K562 (cell line): Measurements from ENCODE around the gene CDC5L. TPM values are rescaled to one million over a fixed set of nuclear protein-coding genes. Genes with fewer than 3 reads are reported as not detected.

Experiments
- ADNP ChIP-seq: fragments of 200-800 bp; sonication (Bioruptor generic); IDR thresholded peaks from 2 replicates; pipeline ENCODE4 v1.6.1; 2016; ENCODE audit warnings: missing genetic modification characterization, missing compliant biosample characterization
- ARID1B ChIP-seq: fragments of 450-650 bp; IDR thresholded peaks from 2 replicates; pipeline ENCODE4 v1.6.1; 2016; ENCODE audit warnings: antibody characterized with exemption, mild to moderate bottlenecking, inconsistent platforms
- ARID2 ChIP-seq: fragments of 450-650 bp; IDR thresholded peaks from 2 replicates; pipeline ENCODE4 v1.6.1; 2017; ENCODE audit warnings: antibody characterized with exemption, mild to moderate bottlenecking
- ATF1 ChIP-seq, 2 experiments: fragments of 450-650 bp in 1 of 2; IDR thresholded peaks; 2 replicates each; pipeline ENCODE4 v1.6.1; 2016; ENCODE audit warnings: missing compliant biosample characterization in 1 of 2, missing genetic modification characterization in 1 of 2
- CBFA2T2 ChIP-seq: fragments of 450-650 bp; conservative IDR thresholded peaks from 2 replicates; pipeline ENCODE4 v1.6.1; 2017; ENCODE audit warnings: mild to moderate bottlenecking
- CBFA2T3 ChIP-seq: fragments of 450-650 bp; IDR thresholded peaks from 2 replicates; pipeline ENCODE4 v1.6.1; 2017
- CHD4 ChIP-seq: fragments of 200-600 bp; sonication (generic); IDR thresholded peaks from 3 replicates; pipeline ENCODE4 v1.6.1; 2012; ENCODE audit warnings: low read depth, mild to moderate bottlenecking, mixed read lengths, low read length, inconsistent platforms; ENCODE audit not compliant: insufficient read depth, insufficient replicate concordance, poor library complexity, severe bottlenecking
- COPS2 ChIP-seq: fragments of 450-650 bp; conservative IDR thresholded peaks from 2 replicates; pipeline ENCODE4 v1.6.1; 2016; ENCODE audit warnings: mild to moderate bottlenecking, moderate library complexity
- CREB3L1 ChIP-seq: fragments of 450-650 bp; IDR thresholded peaks from 2 replicates; pipeline ENCODE4 v1.6.1; 2014; ENCODE audit warnings: low read depth, mild to moderate bottlenecking, moderate library complexity, borderline replicate concordance
- HES1 ChIP-seq: fragments of 450-650 bp; IDR thresholded peaks from 2 replicates; pipeline ENCODE4 v1.6.1; 2016; ENCODE audit warnings: low read depth, mild to moderate bottlenecking, moderate library complexity
- KLF16 ChIP-seq: IDR thresholded peaks from 2 replicates; pipeline ENCODE4 v1.6.1; 2016; ENCODE audit warnings: antibody characterized with exemption
- MEIS2 ChIP-seq: fragments of 450-650 bp; IDR thresholded peaks from 2 replicates; pipeline ENCODE4 v1.6.1; 2014; ENCODE audit warnings: mild to moderate bottlenecking; ENCODE audit not compliant: partially characterized antibody
- NR1H2 ChIP-seq: sonication (generic); formaldehyde crosslinking; IDR thresholded peaks from 2 replicates; pipeline ENCODE4 v1.4.0; 2020; ENCODE audit warnings: mild to moderate bottlenecking, missing genetic modification reagents
- NR2F6 ChIP-seq: fragments of 450-650 bp; formaldehyde crosslinking; IDR thresholded peaks from 2 replicates; pipeline ENCODE4 v1.4.0; 2020; ENCODE audit warnings: mild to moderate bottlenecking
- NUFIP1 ChIP-seq: fragments of 450-650 bp; IDR thresholded peaks from 2 replicates; pipeline ENCODE4 v1.6.1; 2018; ENCODE audit not compliant: partially characterized antibody
- POLR2H ChIP-seq: IDR thresholded peaks from 2 replicates; pipeline ENCODE4 v1.6.1; 2016; ENCODE audit warnings: missing genetic modification characterization, low read depth, mild to moderate bottlenecking, control low read depth, missing compliant biosample characterization, moderate library complexity
- TCF3 ChIP-seq: sonication (generic); formaldehyde crosslinking; IDR thresholded peaks from 2 replicates; pipeline ENCODE4 v1.4.0; 2020; ENCODE audit warnings: mild to moderate bottlenecking, missing genetic modification reagents
- TCFL5 ChIP-seq: fragments of 250-450 bp; sonication (Bioruptor Pico); conservative IDR thresholded peaks from 2 replicates; pipeline ENCODE4 v1.6.1; 2021; ENCODE audit warnings: mild to moderate bottlenecking, moderate library complexity, matching md5 sums
- TRIM24 ChIP-seq, 2 experiments: fragments of 450-650 bp; IDR thresholded peaks; 2 replicates each; pipeline ENCODE4 v1.6.1; 2016
- USF1 ChIP-seq: sonication (generic); formaldehyde crosslinking; IDR thresholded peaks from 2 replicates; pipeline ENCODE4 v1.9.0; 2022; ENCODE audit warnings: mild to moderate bottlenecking, missing genetic modification reagents
- WHSC1 ChIP-seq: IDR thresholded peaks from one replicate; pipeline ENCODE4 v1.6.1; 2012; ENCODE audit warnings: low read length, control low read depth, inconsistent platforms
- YBX1 ChIP-seq: fragments of 450-650 bp; IDR thresholded peaks from 2 replicates; pipeline ENCODE4 v1.7.1; 2016; ENCODE audit warnings: mild to moderate bottlenecking
- ZNF347 ChIP-seq: fragments of 450-650 bp; formaldehyde crosslinking; IDR thresholded peaks from 2 replicates; pipeline ENCODE4 v1.4.0; 2020; ENCODE audit warnings: low read depth, mild to moderate bottlenecking, moderate library complexity
- ZNF408 ChIP-seq: fragments of 250-450 bp; sonication (Bioruptor Pico); IDR thresholded peaks from 2 replicates; pipeline ENCODE4 v1.4.0; 2020; ENCODE audit warnings: low read depth, mild to moderate bottlenecking, moderate library complexity
- polyA plus RNA-seq, 8 experiments: library from polyadenylated mRNA; depleted of rRNA in 4 of 8; stranded (reverse) in 5 of 8; unstranded in 3 of 8; fragments of >200 nt; fragmentation: Nextera tagmentation in 2 of 8; fragmentation: Illumina TruSeq in 1 of 8; extraction: Ambion mirVana in 2 of 8; extraction: Trizol in 1 of 8; gene quantifications; 2 replicates each; pipeline versions ENCODE4 v1.2.1 to v1.2.3, GENCODE V29; 2011 to 2014; ENCODE audit warnings: inconsistent platforms in 1 of 8, missing spikeins in 1 of 8
- total RNA-seq, 7 experiments: library from RNA; depleted of rRNA in 6 of 7; stranded (reverse); fragments of >200 nt in 6 of 7; fragmentation: Illumina TruSeq in 2 of 7; extraction: Trizol in 2 of 7; gene quantifications; 2 replicates each; pipeline versions ENCODE4 v1.2.1 to v1.2.3, GENCODE V29; 2011 to 2021; ENCODE audit warnings: low replicate concordance in 1 of 7
- TF ChIP-seq, protein P1 (sequence below): fragments of 200-800 bp; sonication (Bioruptor generic); IDR thresholded peaks from 2 replicates; pipeline ENCODE4 v1.6.1; 2017; ENCODE audit warnings: missing genetic modification characterization, missing compliant biosample characterization
- TF ChIP-seq, protein P2 (sequence below): fragments of 250-450 bp; sonication (Bioruptor Pico); IDR thresholded peaks from 2 replicates; pipeline ENCODE4 v1.5.1; 2021; ENCODE audit warnings: mild to moderate bottlenecking

The CDC5L gene
- total and polyA plus RNA-seq, 9 of the 15 experiments (the other 6 are each of a cell fraction or from before 2014, with no cell fraction given): 22.3 to 44.2 (median 30.8) TPM

GRCh38 chr6:44390158-44390683, 2.7 kb downstream of the CDC5L start (continued):
- TF ChIP-seq HES1: no peak
- TF ChIP-seq COPS2: no peak
- TF ChIP-seq, protein P1, sequence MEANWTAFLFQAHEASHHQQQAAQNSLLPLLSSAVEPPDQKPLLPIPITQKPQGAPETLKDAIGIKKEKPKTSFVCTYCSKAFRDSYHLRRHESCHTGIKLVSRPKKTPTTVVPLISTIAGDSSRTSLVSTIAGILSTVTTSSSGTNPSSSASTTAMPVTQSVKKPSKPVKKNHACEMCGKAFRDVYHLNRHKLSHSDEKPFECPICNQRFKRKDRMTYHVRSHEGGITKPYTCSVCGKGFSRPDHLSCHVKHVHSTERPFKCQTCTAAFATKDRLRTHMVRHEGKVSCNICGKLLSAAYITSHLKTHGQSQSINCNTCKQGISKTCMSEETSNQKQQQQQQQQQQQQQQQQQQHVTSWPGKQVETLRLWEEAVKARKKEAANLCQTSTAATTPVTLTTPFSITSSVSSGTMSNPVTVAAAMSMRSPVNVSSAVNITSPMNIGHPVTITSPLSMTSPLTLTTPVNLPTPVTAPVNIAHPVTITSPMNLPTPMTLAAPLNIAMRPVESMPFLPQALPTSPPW: no peak
- no peak for TF ChIP-seq NR2F6 (CRISPR knock-in tag)
- TF ChIP-seq NUFIP1: no peak
- no peak for TF ChIP-seq CHD4
- no peak for TF ChIP-seq WHSC1
- TF ChIP-seq ZNF408 (CRISPR knock-in tag): no peak
- no peak for TF ChIP-seq NR1H2
- TF ChIP-seq ZNF347: no peak
- TF ChIP-seq USF1 (CRISPR knock-in tag): no peak
- TF ChIP-seq POLR2H (tag): 0 out of 2 replicates have a peak, but pooled peaks have one; percentile 32
- peak; percentile 37 for TF ChIP-seq CBFA2T2
- TF ChIP-seq ARID2: no peak
- no peak for TF ChIP-seq CREB3L1
- TF ChIP-seq CBFA2T3: peak; percentile 73
- no peak for TF ChIP-seq ADNP (tag)
- TF ChIP-seq, protein P2, sequence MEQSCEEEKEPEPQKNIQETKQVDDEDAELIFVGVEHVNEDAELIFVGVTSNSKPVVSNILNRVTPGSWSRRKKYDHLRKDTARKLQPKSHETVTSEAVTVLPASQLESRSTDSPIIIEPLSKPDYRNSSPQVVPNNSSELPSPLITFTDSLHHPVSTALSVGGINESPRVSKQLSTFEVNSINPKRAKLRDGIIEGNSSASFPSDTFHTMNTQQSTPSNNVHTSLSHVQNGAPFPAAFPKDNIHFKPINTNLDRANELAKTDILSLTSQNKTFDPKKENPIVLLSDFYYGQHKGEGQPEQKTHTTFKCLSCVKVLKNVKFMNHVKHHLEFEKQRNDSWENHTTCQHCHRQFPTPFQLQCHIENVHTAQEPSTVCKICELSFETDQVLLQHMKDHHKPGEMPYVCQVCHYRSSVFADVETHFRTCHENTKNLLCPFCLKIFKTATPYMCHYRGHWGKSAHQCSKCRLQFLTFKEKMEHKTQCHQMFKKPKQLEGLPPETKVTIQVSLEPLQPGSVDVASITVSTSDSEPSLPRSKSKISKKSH (CRISPR knock-in tag): no peak
- peak; percentile 72 for TF ChIP-seq TCF3
- TF ChIP-seq MEIS2: peak; percentile 47
- TF ChIP-seq TCFL5 (CRISPR knock-in tag): no peak
- no peak for TF ChIP-seq TRIM24 (IDR thresholded peaks at IDR 0.05)
- no peak for TF ChIP-seq YBX1
- TF ChIP-seq KLF16: no peak
- no peak for TF ChIP-seq ATF1 (CRISPR knock-in tag; IDR thresholded peaks at IDR 0.05)
- TF ChIP-seq ATF1 (tag; IDR thresholded peaks at IDR 0.05): no peak
- TF ChIP-seq ARID1B: peak; percentile 32; the same call in 1 of the 2 replicates
